ENCODE data around the gene TTC9. TPM values are rescaled to one million over a fixed set of nuclear protein-coding genes. Genes with fewer than 3 reads are reported as not detected.

Gene TTC9
- total and polyA plus RNA-seq, 10 of the 15 experiments (the other 5 are each of a cell fraction or from before 2014, with no cell fraction given), result 0.87 to 15.8 (median 7.8) TPM

- H3K27ac ChIP-seq (ENCODE audit: control insufficient read depth, insufficient read depth), result no peak overlapping the region
- ChIA-PET SMC1A (ENCODE audit: uncharacterized antibody, unreplicated experiment) (interaction anchor here (0.9 to 8.2 kb wide), 11 partner anchors 10 to 193 kb away, joined by 3 to 135 read pairs (median 6); no protein-coding TSS in a partner anchor), RAD21 (ENCODE audit: unreplicated experiment) (interaction anchor here (0.8 to 4.1 kb wide), 4 partner anchors 38 to 193 kb away, joined by 3 to 58 read pairs (median 6); no protein-coding TSS in a partner anchor), CTCF (interaction anchor here (1.1 to 7.7 kb wide), 4 partner anchors 16 to 191 kb away, joined by 7 to 138 read pairs (median 40); partner anchors contain the start of gene TTC9), POLR2A (interaction anchor here (0.6 kb wide), 1 partner anchor 11 kb away, joined by 5 read pairs; no protein-coding TSS in a partner anchor)
- no peak overlapping the region for H3K9ac ChIP-seq (ENCODE audit: control insufficient read depth, insufficient read depth, low read length)
- no peaks in the 10 kb centered on the region for H3K4me1 ChIP-seq (ENCODE audit: control insufficient read depth, insufficient read depth, low read length)
- no peaks in the 10 kb centered on the region; a peak in 1 of 4 replicates for H3K36me3 ChIP-seq (ENCODE audit: control insufficient read depth in 2 of 2, insufficient read depth in 2 of 2, low read length in 1 of 2)
- no peaks in the 10 kb centered on the region for H3K79me2 ChIP-seq (ENCODE audit: control insufficient read depth, insufficient read depth, low read length)
- FAIRE-seq (no peak), ATAC-seq (no peak), DNase-seq (ENCODE audit: low read depth, low spot score) (no peak)
- intact Hi-C loops (cut with micrococcal nuclease; ENCODE audit: unreplicated experiment), result loop anchor here (10.0 kb wide), 1 partner anchor 350 kb away; no protein-coding TSS in a partner anchor
- H3K9me3 ChIP-seq (replicated peaks; ENCODE audit: control insufficient read depth, insufficient read depth, low read length), result peaks cover 9% of the 10 kb centered on the region; the same call in 2 of the 3 replicates
- in situ Hi-C loops (cut with MboI), result loop anchor here (5.0 kb wide), 2 partner anchors 87 to 192 kb away; no protein-coding TSS in a partner anchor
- no peak overlapping the region for H3K4me2 ChIP-seq (ENCODE audit: control insufficient read depth, insufficient read depth)
- WGBS (ENCODE audit: insufficient coverage, insufficient replicate concordance, low lambda C conversion rate, missing lambda C conversion rate), result 100% methylated on average over 1 of the region's 1 CpG
- H2AFZ ChIP-seq (ENCODE audit: control insufficient read depth, low read depth, low read length), result no peak overlapping the region
- H3K4me3 ChIP-seq, result no peak overlapping the region
- H3K27me3 ChIP-seq (replicated peaks in 1 of 2; ENCODE audit: control insufficient read depth in 2 of 2, insufficient read depth in 2 of 2, low read length in 1 of 2), result no peaks in the 10 kb centered on the region
- BruUV-seq (replicated peaks), result no TSS peak
- no peaks in the 10 kb centered on the region for H4K20me1 ChIP-seq (ENCODE audit: control insufficient read depth, insufficient read depth)
- TF ChIP-seq CBFB (IDR thresholded peaks at IDR 0.05; ENCODE audit: low read depth) (no peak), BCL11A (IDR thresholded peaks at IDR 0.05; ENCODE audit: low read depth, low read length) (no peak), ZNF687 (IDR thresholded peaks at IDR 0.05) (no peak), NRF1 (conservative IDR thresholded peaks at IDR 0.05; ENCODE audit: low read depth, low read length) (no peak), FOXM1 (IDR thresholded peaks at IDR 0.05; ENCODE audit: low read depth, low read length) (no peak), NFXL1 (IDR thresholded peaks at IDR 0.05; ENCODE audit: borderline replicate concordance) (no peak), BCLAF1 (IDR thresholded peaks at IDR 0.05) (no peak), MYC (IDR thresholded peaks at IDR 0.05; ENCODE audit: insufficient read depth, insufficient read length, insufficient replicate concordance, low read length, severe bottlenecking) (no peak), SREBF2 (IDR thresholded peaks at IDR 0.05; ENCODE audit: low read length) (no peak), PAX5 (IDR thresholded peaks at IDR 0.05; ENCODE audit: borderline replicate concordance, low read depth, low read length) (no peak), CBX3 (IDR thresholded peaks at IDR 0.05; ENCODE audit: borderline replicate concordance, low read depth) (no peak), HDAC6 (IDR thresholded peaks at IDR 0.05; ENCODE audit: unreplicated experiment) (no peak), ZBTB11 (CRISPR knock-in tag; IDR thresholded peaks at IDR 0.05) (no peak)
Observed at GRCh38 chr14:70624972-70625371, 16.7 kb upstream of the TTC9 start.

All from GM12878 (cell line).